ENCODE data around the gene NOXO1.

The NOXO1 gene

GRCh38 chr16:2001035-2001434 lies 19.8 kb upstream of the NOXO1 start:
- H3K9me3 Mint-ChIP-seq, result no peaks in the 10 kb centered on the region

GRCh38 chr16:1999866-2000514 lies 18.7 kb upstream of the NOXO1 start:
- H3K36me3 Mint-ChIP-seq (ENCODE audit: low read depth), result peaks cover 23% of the 10 kb centered on the region
- H3K4me1 Mint-ChIP-seq, result peaks cover 9% of the 10 kb centered on the region
- H3K4me3 Mint-ChIP-seq, result no peak overlapping the region
- TF ChIP-seq CTCF (IDR thresholded peaks at IDR 0.05; ENCODE audit: unreplicated experiment in 3 of 3), result no peak
- no peak overlapping the region for H3K27ac Mint-ChIP-seq
- peaks cover 4% of the 10 kb centered on the region for H3K27me3 Mint-ChIP-seq (ENCODE audit: low read depth)
- H3K9me3 Mint-ChIP-seq, result no peaks in the 10 kb centered on the region

More at GRCh38 chr16:2001035-2001434, 19.8 kb upstream of the NOXO1 start:
- Mint-ChIP-seq H3K27ac (no peak overlapping the region), H3K4me1 (peaks cover 14% of the 10 kb centered on the region), H3K36me3 (ENCODE audit: low read depth) (peaks cover 18% of the 10 kb centered on the region), H3K27me3 (ENCODE audit: low read depth) (no peaks in the 10 kb centered on the region), H3K4me3 (no peak overlapping the region)
- no peak for TF ChIP-seq CTCF (IDR thresholded peaks at IDR 0.05; ENCODE audit: unreplicated experiment in 3 of 3)

- Mint-ChIP-seq H3K4me3 (no peak overlapping the region), H3K27me3 (ENCODE audit: low read depth) (peaks cover 6% of the 10 kb centered on the region), H3K36me3 (ENCODE audit: low read depth) (peaks cover 23% of the 10 kb centered on the region), H3K9me3 (no peaks in the 10 kb centered on the region), H3K27ac (no peak overlapping the region), H3K4me1 (peaks cover 3% of the 10 kb centered on the region)
- TF ChIP-seq CTCF (IDR thresholded peaks at IDR 0.05; ENCODE audit: unreplicated experiment in 3 of 3), result no peak
Observed at GRCh38 chr16:1998852-1999801, 17.9 kb upstream of the NOXO1 start.

- H3K36me3 Mint-ChIP-seq (ENCODE audit: low read depth), result peaks cover 23% of the 10 kb centered on the region
- H3K4me3 Mint-ChIP-seq, result no peak overlapping the region
Observed at GRCh38 chr16:1998360-1998835, 17.1 kb upstream of the NOXO1 start.

More at GRCh38 chr16:1998360-1998835, 17.1 kb upstream of the NOXO1 start:
- Mint-ChIP-seq H3K27ac (no peak overlapping the region), H3K27me3 (ENCODE audit: low read depth) (peaks cover 13% of the 10 kb centered on the region), H3K4me1 (no peaks in the 10 kb centered on the region), H3K9me3 (no peaks in the 10 kb centered on the region)
- no peak for TF ChIP-seq CTCF (IDR thresholded peaks at IDR 0.05; ENCODE audit: unreplicated experiment in 3 of 3)

All from nephron (organoid).